K562 (cell line): Measurements from ENCODE around the gene LGALS7B. TPM values are rescaled to one million over a fixed set of nuclear protein-coding genes. Genes with fewer than 3 reads are reported as not detected.

Experiments used
- ATAC-seq: fragments of 200-7000 bp; cut with Tn5 transposase; 3 replicates; pipeline ENCODE4 v1.9.1; 2020; ENCODE audit warnings: moderate library complexity
- BruUV-seq: library from RNA; stranded (reverse); fragments of 400-500 nt; replicated peaks from 2 replicates; lab custom pipeline; 2021; lab: Mats Ljungman, UMichigan
- CTCF ChIA-PET: fragments of 300-600 bp; formaldehyde crosslinking; extraction: SDS; loops from one replicate; lab custom pipeline; 2021; ENCODE audit warnings: low intra/inter-chr PET ratio; lab: Yijun Ruan, JAX
- POLR2A ChIA-PET: fragments of 300-600, 350-650 bp; sonication (Branson Sonifier 250); formaldehyde crosslinking; extraction: SDS; loops from one replicate; lab custom pipeline; 2021; ENCODE audit warnings: antibody characterized with exemption, inconsistent platforms; lab: Yijun Ruan, JAX
- DNase-seq, 4 experiments: peaks; one replicate each; pipeline versions ENCODE4 v3.0.0 to v3.0.0-alpha.2; 2011 to 2018; ENCODE audit warnings: low spot score in 3 of 4, mixed read lengths in 3 of 4; ENCODE audit errors: extremely low read depth in 1 of 4
- FAIRE-seq: peaks from 2 replicates; lab custom pipeline; 2011; peaks lifted over from hg19 to GRCh38; lab: Jason Lieb, UNC
- H2AFZ ChIP-seq: 2 replicates; pipeline ENCODE4 v1.6.0; 2011; ENCODE audit warnings: low read depth, low read length, control low read depth, inconsistent platforms
- H3K27ac ChIP-seq: fragments of 200-600 bp; 3 replicates; pipeline ENCODE4 v1.8.0; 2011; ENCODE audit warnings: low read depth, mild to moderate bottlenecking, control low read depth, inconsistent platforms, low read length, moderate library complexity, mixed read lengths; ENCODE audit errors: extremely low read depth
- H3K27me3 ChIP-seq, 2 experiments: fragments of 300-600 bp in 1 of 2; 2 replicates in 1 of 2; 3 replicates in 1 of 2; pipeline versions ENCODE4 v1.6.0 to v1.8.0; 2011; ENCODE audit warnings: inconsistent platforms in 2 of 2, low read length in 2 of 2, mild to moderate bottlenecking in 1 of 2, mixed read lengths in 1 of 2, moderate library complexity in 1 of 2; ENCODE audit not compliant: control insufficient read depth in 2 of 2, insufficient read depth in 2 of 2
- H3K36me3 ChIP-seq: fragments of 300-600 bp; 3 replicates; pipeline ENCODE4 v1.8.0; 2011; ENCODE audit warnings: mild to moderate bottlenecking, low read length, inconsistent platforms; ENCODE audit not compliant: control insufficient read depth, insufficient read depth
- H3K4me1 ChIP-seq, 2 experiments: fragments of 200-600 bp in 1 of 2; replicated peaks in 1 of 2; 2 replicates in 1 of 2; 3 replicates in 1 of 2; pipeline versions ENCODE4 v1.5.1 to v1.8.0; 2011; ENCODE audit warnings: inconsistent platforms in 2 of 2, low read length in 2 of 2, mild to moderate bottlenecking in 1 of 2, mixed read lengths in 1 of 2, moderate library complexity in 1 of 2; ENCODE audit not compliant: control insufficient read depth in 2 of 2, insufficient read depth in 2 of 2
- H3K4me2 ChIP-seq: 2 replicates; pipeline ENCODE4 v1.6.1; 2011; ENCODE audit warnings: low read length, control low read depth, inconsistent platforms, mixed read lengths; ENCODE audit not compliant: insufficient read depth
- H3K4me3 ChIP-seq: fragments of 200-600 bp; sonication (generic), shearing (Covaris generic); 2 replicates; pipeline ENCODE4 v1.5.1; 2016; ENCODE audit warnings: control low read depth, inconsistent platforms
- H3K79me2 ChIP-seq: fragments of 200-600 bp; 3 replicates; pipeline ENCODE4 v1.8.0; 2011; ENCODE audit warnings: low read length, inconsistent platforms; ENCODE audit not compliant: control insufficient read depth, insufficient read depth
- H3K9ac ChIP-seq, 2 experiments: 2 replicates each; pipeline versions ENCODE4 v1.6.0 to v1.6.1; 2011; ENCODE audit warnings: low read depth in 2 of 2, low read length in 2 of 2, control low read depth in 1 of 2, inconsistent platforms in 1 of 2, mild to moderate bottlenecking in 1 of 2, mixed read lengths in 1 of 2; ENCODE audit not compliant: insufficient read depth in 1 of 2
- H3K9me1 ChIP-seq: one replicate; pipeline ENCODE4 v1.6.0; 2011; ENCODE audit warnings: inconsistent platforms, mild to moderate bottlenecking, low read length, moderate library complexity; ENCODE audit not compliant: control insufficient read depth, insufficient read depth
- H3K9me3 ChIP-seq: replicated peaks from 2 replicates; pipeline ENCODE4 v1.5.1; 2011; ENCODE audit warnings: low read depth, low read length, inconsistent platforms; ENCODE audit not compliant: control insufficient read depth, insufficient read depth
- H4K20me1 ChIP-seq: replicated peaks from 2 replicates; pipeline ENCODE4 v1.6.1; 2011; ENCODE audit warnings: low read length, inconsistent platforms, mixed read lengths; ENCODE audit not compliant: control insufficient read depth, insufficient read depth
- ADNP ChIP-seq: fragments of 200-800 bp; sonication (Bioruptor generic); IDR thresholded peaks from 2 replicates; pipeline ENCODE4 v1.6.1; 2016; ENCODE audit warnings: missing genetic modification characterization, missing compliant biosample characterization
- CBFA2T2 ChIP-seq: fragments of 450-650 bp; conservative IDR thresholded peaks from 2 replicates; pipeline ENCODE4 v1.6.1; 2017; ENCODE audit warnings: mild to moderate bottlenecking
- COPS2 ChIP-seq: fragments of 450-650 bp; conservative IDR thresholded peaks from 2 replicates; pipeline ENCODE4 v1.6.1; 2016; ENCODE audit warnings: mild to moderate bottlenecking, moderate library complexity
- ETV1 ChIP-seq: fragments of 450-650 bp; conservative IDR thresholded peaks from 2 replicates; pipeline ENCODE4 v1.6.1; 2016; ENCODE audit warnings: missing genetic modification characterization, control low read depth, low read depth, missing compliant biosample characterization
- HCFC1 ChIP-seq: IDR thresholded peaks from 2 replicates; pipeline ENCODE4 v1.6.1; 2012; ENCODE audit warnings: low read depth, low read length, improper control_type of control experiment
- TCF7 ChIP-seq: sonication (generic); IDR thresholded peaks from 2 replicates; pipeline ENCODE4 v1.6.1; 2016; ENCODE audit warnings: antibody characterized with exemption, borderline replicate concordance
- TEAD4 ChIP-seq, 2 experiments: sonication (generic) in 1 of 2; formaldehyde crosslinking in 1 of 2; IDR thresholded peaks; 2 replicates each; pipeline versions ENCODE4 v1.6.1 to v1.8.0; 2012 to 2022; ENCODE audit warnings: borderline replicate concordance in 1 of 2, inconsistent platforms in 1 of 2, low read length in 1 of 2, mild to moderate bottlenecking in 1 of 2, missing genetic modification reagents in 1 of 2
- ZNF197 ChIP-seq: fragments of 200-800 bp; sonication (Bioruptor generic); IDR thresholded peaks from 2 replicates; pipeline ENCODE4 v1.6.1; 2016; ENCODE audit warnings: low read depth, missing genetic modification characterization, missing compliant biosample characterization
- WGBS: fragments of 100-300 bp; shearing (Covaris generic); methylation state at CpG from one replicate; pipeline ENCODE4 v1.1.6; 2016; ENCODE audit warnings: low coverage, mixed read lengths; ENCODE audit not compliant: insufficient coverage; ENCODE audit errors: missing lambda C conversion rate; 5-methylcytosine and 5-hydroxymethylcytosine counted together
- in situ Hi-C: fragments of 300-500 bp; cut with MboI; formaldehyde crosslinking; loops from 4 replicates; pipeline ENCODE4 v1.15.0; 2018; ENCODE audit warnings: inconsistent platforms, mixed read lengths
- intact Hi-C: fragments of 100-400 bp; cut with micrococcal nuclease; formaldehyde crosslinking; loops from 2 replicates; pipeline ENCODE4 v1.14.2; 2022
- polyA plus RNA-seq, 8 experiments: library from polyadenylated mRNA; depleted of rRNA in 4 of 8; stranded (reverse) in 5 of 8; unstranded in 3 of 8; fragments of >200 nt; fragmentation: Nextera tagmentation in 2 of 8; fragmentation: Illumina TruSeq in 1 of 8; extraction: Ambion mirVana in 2 of 8; extraction: Trizol in 1 of 8; gene quantifications; 2 replicates each; pipeline versions ENCODE4 v1.2.1 to v1.2.3, GENCODE V29; 2011 to 2014; ENCODE audit warnings: inconsistent platforms in 1 of 8, missing spikeins in 1 of 8
- total RNA-seq, 7 experiments: library from RNA; depleted of rRNA in 6 of 7; stranded (reverse); fragments of >200 nt in 6 of 7; fragmentation: Illumina TruSeq in 2 of 7; extraction: Trizol in 2 of 7; gene quantifications; 2 replicates each; pipeline versions ENCODE4 v1.2.1 to v1.2.3, GENCODE V29; 2011 to 2021; ENCODE audit warnings: low replicate concordance in 1 of 7
- TF ChIP-seq, protein P1 (sequence below): fragments of 450-650 bp; IDR thresholded peaks from 2 replicates; pipeline ENCODE4 v1.6.1; 2017; ENCODE audit warnings: antibody characterized with exemption
- TF ChIP-seq, protein P2 (sequence below), 2 experiments: fragments of 450-650 bp; IDR thresholded peaks; 2 replicates each; pipeline ENCODE4 v1.6.1; 2016

Gene LGALS7B
- total and polyA plus RNA-seq, 9 of the 15 experiments (the other 6 are each of a cell fraction or from before 2014, with no cell fraction given), result not detected

DNA sequence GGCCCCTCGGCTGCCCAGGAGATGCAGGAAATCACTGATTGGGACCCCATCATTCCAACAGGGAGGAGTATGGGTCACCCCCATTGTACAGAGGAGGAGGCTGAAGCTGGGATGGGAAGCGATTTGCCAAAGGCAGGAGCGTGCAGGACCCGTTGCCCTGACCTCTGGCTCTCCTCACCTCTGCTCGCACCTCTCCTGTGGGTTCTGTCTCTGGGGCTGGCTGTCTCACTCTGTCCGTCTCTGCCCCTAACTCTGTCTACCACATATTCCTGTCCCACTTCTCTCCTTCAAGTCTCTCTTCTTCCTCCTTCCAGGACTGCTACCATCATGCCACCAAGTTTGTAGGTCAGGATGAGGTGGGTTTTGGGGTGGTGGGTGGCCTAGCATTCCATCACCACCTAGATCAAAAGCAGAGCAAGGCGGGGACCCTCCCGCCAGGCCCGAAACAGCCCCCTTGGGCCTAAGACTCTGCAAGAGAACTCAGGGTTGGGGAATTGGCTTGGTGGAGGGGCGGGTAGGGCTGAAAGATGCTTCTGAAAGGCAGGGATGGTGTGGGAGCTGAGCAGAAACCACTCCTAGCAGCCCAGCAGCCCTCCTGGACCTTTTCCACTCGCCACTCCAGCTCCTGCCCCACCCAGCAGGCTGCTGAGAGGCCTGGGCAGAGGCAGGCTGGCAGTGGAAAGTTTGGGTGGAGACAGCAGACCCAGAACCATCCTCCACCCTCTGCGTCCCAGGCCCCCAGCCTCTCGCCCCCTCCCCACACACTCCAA is 14.6 kb upstream of the LGALS7B start:
- H3K27ac ChIP-seq, result no peak overlapping the region
- H4K20me1 ChIP-seq, result no peaks in the 10 kb centered on the region
- in situ Hi-C loops (no loop called here), intact Hi-C loops (no loop called here)
- no peaks in the 10 kb centered on the region for H3K79me2 ChIP-seq
- POLR2A ChIA-PET, result interaction anchor here (0.9 to 2.5 kb wide), 3 partner anchors 20 to 74 kb away, joined by 4 to 9 read pairs (median 5); no protein-coding TSS in a partner anchor
- H3K27me3 ChIP-seq, result no peaks in the 10 kb centered on the region
- ATAC-seq (no peak; the same call in 2 of the 3 replicates), DNase-seq (no peak), FAIRE-seq (no peak)
- no TSS peak for BruUV-seq
- H2AFZ ChIP-seq, result no peak overlapping the region
- CTCF ChIA-PET, result no interaction called here
- 23% methylated on average over 12 of the region's 13 CpGs for WGBS
- no peaks in the 10 kb centered on the region for H3K36me3 ChIP-seq
- H3K9me3 ChIP-seq, result no peaks in the 10 kb centered on the region
- no peaks in the 10 kb centered on the region for H3K9me1 ChIP-seq
- no peak for TF ChIP-seq ETV1 (tag)
- TF ChIP-seq TCF7, result no peak
- no peak for TF ChIP-seq ADNP (tag)
- no peak for TF ChIP-seq CBFA2T2
- TF ChIP-seq COPS2, result no peak
- TF ChIP-seq, protein P1, sequence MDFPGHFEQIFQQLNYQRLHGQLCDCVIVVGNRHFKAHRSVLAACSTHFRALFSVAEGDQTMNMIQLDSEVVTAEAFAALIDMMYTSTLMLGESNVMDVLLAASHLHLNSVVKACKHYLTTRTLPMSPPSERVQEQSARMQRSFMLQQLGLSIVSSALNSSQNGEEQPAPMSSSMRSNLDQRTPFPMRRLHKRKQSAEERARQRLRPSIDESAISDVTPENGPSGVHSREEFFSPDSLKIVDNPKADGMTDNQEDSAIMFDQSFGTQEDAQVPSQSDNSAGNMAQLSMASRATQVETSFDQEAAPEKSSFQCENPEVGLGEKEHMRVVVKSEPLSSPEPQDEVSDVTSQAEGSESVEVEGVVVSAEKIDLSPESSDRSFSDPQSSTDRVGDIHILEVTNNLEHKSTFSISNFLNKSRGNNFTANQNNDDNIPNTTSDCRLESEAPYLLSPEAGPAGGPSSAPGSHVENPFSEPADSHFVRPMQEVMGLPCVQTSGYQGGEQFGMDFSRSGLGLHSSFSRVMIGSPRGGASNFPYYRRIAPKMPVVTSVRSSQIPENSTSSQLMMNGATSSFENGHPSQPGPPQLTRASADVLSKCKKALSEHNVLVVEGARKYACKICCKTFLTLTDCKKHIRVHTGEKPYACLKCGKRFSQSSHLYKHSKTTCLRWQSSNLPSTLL, result no peak
- TF ChIP-seq, protein P2, sequence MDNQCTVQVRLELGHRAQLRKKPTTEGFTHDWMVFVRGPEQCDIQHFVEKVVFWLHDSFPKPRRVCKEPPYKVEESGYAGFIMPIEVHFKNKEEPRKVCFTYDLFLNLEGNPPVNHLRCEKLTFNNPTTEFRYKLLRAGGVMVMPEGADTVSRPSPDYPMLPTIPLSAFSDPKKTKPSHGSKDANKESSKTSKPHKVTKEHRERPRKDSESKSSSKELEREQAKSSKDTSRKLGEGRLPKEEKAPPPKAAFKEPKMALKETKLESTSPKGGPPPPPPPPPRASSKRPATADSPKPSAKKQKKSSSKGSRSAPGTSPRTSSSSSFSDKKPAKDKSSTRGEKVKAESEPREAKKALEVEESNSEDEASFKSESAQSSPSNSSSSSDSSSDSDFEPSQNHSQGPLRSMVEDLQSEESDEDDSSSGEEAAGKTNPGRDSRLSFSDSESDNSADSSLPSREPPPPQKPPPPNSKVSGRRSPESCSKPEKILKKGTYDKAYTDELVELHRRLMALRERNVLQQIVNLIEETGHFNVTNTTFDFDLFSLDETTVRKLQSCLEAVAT (IDR thresholded peaks at IDR 0.05), result no peak
- TF ChIP-seq TEAD4 (IDR thresholded peaks at IDR 0.05; ENCODE audit: low read length), result no peak
- no peak for TF ChIP-seq TEAD4 (CRISPR knock-in tag; IDR thresholded peaks at IDR 0.05; ENCODE audit: borderline replicate concordance)
- TF ChIP-seq ZNF197 (CRISPR knock-in tag), result no peak
- no peak for TF ChIP-seq HCFC1
- peaks cover 0 to 19% of the 10 kb centered on the region in 2 experiments; a peak in 2 of 5 replicates for H3K4me1 ChIP-seq
- no peak overlapping the region for H3K4me3 ChIP-seq
- H3K9ac ChIP-seq, result no peak overlapping the region
- H3K4me2 ChIP-seq, result no peak overlapping the region
